ENCODE results near the gene CCNC. TPM values are rescaled to one million over a fixed set of nuclear protein-coding genes. Genes with fewer than 3 reads are reported as not detected.

CCNC gene
- total RNA-seq, 1 experiment from 2014 or later, result 43.4 TPM

DNA sequence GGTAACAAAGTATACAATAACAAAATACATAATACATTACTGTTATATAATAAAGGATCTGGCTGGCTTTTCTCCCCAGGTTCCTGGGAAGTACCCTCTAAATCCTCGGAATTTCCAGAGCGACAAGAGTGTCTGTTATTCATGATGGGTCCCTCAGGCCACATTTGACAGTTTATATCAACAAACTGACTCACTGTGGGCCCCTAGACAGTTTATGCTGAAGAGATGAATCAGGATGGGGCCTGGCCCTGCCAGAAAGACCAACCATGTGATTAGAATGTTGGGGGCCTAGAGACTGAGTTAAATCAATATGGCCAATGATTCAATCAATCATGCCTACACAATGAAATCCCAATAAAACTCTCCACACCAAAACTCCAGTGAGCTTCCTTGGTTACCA, 66.7 kb downstream of the CCNC start:
- ChIA-PET CTCF (no interaction called here), POLR2A (no interaction called here)
- DNase-seq (ENCODE audit: low read depth, low spot score), result no peak
- TF ChIP-seq POLR2AphosphoS5 (IDR thresholded peaks at IDR 0.05; ENCODE audit: low read depth, low read length), result no peak
- TF ChIP-seq, protein P1, sequence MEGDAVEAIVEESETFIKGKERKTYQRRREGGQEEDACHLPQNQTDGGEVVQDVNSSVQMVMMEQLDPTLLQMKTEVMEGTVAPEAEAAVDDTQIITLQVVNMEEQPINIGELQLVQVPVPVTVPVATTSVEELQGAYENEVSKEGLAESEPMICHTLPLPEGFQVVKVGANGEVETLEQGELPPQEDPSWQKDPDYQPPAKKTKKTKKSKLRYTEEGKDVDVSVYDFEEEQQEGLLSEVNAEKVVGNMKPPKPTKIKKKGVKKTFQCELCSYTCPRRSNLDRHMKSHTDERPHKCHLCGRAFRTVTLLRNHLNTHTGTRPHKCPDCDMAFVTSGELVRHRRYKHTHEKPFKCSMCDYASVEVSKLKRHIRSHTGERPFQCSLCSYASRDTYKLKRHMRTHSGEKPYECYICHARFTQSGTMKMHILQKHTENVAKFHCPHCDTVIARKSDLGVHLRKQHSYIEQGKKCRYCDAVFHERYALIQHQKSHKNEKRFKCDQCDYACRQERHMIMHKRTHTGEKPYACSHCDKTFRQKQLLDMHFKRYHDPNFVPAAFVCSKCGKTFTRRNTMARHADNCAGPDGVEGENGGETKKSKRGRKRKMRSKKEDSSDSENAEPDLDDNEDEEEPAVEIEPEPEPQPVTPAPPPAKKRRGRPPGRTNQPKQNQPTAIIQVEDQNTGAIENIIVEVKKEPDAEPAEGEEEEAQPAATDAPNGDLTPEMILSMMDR (IDR thresholded peaks at IDR 0.05), result no peak
- TF ChIP-seq SIN3A (IDR thresholded peaks at IDR 0.05; ENCODE audit: borderline replicate concordance, insufficient read depth, low read depth, low read length), result no peak
- TF ChIP-seq TCF7L2 (IDR thresholded peaks at IDR 0.05; ENCODE audit: low read depth, low read length), result no peak
- Histone ChIP-seq H3K36me3 (ENCODE audit: control insufficient read depth, insufficient read depth, low read length) (peaks cover 4% of the 10 kb centered on the region), H3K27me3 (ENCODE audit: control insufficient read depth, insufficient read depth, low read length) (no peaks in the 10 kb centered on the region), H3K4me1 (ENCODE audit: control insufficient read depth, insufficient read depth, low read length) (no peaks in the 10 kb centered on the region), H3K27ac (ENCODE audit: low read length) (no peak overlapping the region), H3K9me3 (ENCODE audit: control insufficient read depth, insufficient read depth, low read depth, low read length) (no peaks in the 10 kb centered on the region), H3K4me3 (ENCODE audit: low read depth in 2 of 2, low read length in 2 of 2) (no peak overlapping the region)
- in situ Hi-C loops (cut with HindIII; ENCODE audit: low pct_unique_long_range_greater_than_20kb, low sequenced_read_pairs), result no loop called here
- no TSS peak for BruUV-seq (replicated peaks)
- intact Hi-C loops (cut with micrococcal nuclease; ENCODE audit: unreplicated experiment), result no loop called here
- ATAC-seq, result no peak

DNA sequence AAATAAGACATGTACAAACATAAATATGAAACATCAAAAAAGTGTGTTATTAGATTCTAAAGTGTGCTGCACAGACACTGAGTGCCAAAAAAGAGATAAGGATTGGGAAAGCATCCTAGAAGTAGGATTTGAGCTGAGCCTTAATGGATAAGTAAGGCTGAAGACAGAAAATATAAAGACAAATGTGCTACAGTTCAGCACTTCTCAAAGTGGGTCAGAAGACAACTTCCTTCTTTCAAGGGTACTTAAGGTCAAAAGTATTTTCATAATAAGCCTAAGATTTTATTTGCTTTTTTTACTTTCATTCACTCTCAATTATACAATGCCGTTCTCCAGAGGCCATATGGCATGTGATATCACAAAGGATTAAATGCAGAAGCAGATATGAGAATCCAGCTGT, 70.0 kb downstream of the CCNC start:
- no peaks in the 10 kb centered on the region for H3K4me1 ChIP-seq (ENCODE audit: control insufficient read depth, insufficient read depth, low read length)
- ATAC-seq, result no peak
- no TSS peak for BruUV-seq (replicated peaks)
- intact Hi-C loops (cut with micrococcal nuclease; ENCODE audit: unreplicated experiment) (no loop called here), in situ Hi-C loops (cut with HindIII; ENCODE audit: low pct_unique_long_range_greater_than_20kb, low sequenced_read_pairs) (no loop called here)
- no peak for DNase-seq (ENCODE audit: low read depth, low spot score)
- H3K27ac ChIP-seq (ENCODE audit: low read length), result no peak overlapping the region
- no peaks in the 10 kb centered on the region; the same call in none of the 2 replicates for H3K36me3 ChIP-seq (ENCODE audit: control insufficient read depth, insufficient read depth, low read length)
- no peaks in the 10 kb centered on the region for H3K9me3 ChIP-seq (ENCODE audit: control insufficient read depth, insufficient read depth, low read depth, low read length)
- ChIA-PET POLR2A (no interaction called here), CTCF (no interaction called here)
- TF ChIP-seq SIN3A (IDR thresholded peaks at IDR 0.05; ENCODE audit: borderline replicate concordance, insufficient read depth, low read depth, low read length), result no peak
- TF ChIP-seq, protein P2, sequence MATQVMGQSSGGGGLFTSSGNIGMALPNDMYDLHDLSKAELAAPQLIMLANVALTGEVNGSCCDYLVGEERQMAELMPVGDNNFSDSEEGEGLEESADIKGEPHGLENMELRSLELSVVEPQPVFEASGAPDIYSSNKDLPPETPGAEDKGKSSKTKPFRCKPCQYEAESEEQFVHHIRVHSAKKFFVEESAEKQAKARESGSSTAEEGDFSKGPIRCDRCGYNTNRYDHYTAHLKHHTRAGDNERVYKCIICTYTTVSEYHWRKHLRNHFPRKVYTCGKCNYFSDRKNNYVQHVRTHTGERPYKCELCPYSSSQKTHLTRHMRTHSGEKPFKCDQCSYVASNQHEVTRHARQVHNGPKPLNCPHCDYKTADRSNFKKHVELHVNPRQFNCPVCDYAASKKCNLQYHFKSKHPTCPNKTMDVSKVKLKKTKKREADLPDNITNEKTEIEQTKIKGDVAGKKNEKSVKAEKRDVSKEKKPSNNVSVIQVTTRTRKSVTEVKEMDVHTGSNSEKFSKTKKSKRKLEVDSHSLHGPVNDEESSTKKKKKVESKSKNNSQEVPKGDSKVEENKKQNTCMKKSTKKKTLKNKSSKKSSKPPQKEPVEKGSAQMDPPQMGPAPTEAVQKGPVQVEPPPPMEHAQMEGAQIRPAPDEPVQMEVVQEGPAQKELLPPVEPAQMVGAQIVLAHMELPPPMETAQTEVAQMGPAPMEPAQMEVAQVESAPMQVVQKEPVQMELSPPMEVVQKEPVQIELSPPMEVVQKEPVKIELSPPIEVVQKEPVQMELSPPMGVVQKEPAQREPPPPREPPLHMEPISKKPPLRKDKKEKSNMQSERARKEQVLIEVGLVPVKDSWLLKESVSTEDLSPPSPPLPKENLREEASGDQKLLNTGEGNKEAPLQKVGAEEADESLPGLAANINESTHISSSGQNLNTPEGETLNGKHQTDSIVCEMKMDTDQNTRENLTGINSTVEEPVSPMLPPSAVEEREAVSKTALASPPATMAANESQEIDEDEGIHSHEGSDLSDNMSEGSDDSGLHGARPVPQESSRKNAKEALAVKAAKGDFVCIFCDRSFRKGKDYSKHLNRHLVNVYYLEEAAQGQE (IDR thresholded peaks at IDR 0.05; ENCODE audit: insufficient read depth in 1 of 2, low read depth in 2 of 2, low read length in 1 of 2), result no peak
- TF ChIP-seq, protein P1 (IDR thresholded peaks at IDR 0.05), result no peak
- TF ChIP-seq TCF7L2 (IDR thresholded peaks at IDR 0.05; ENCODE audit: low read depth, low read length), result no peak
- no peak for TF ChIP-seq POLR2AphosphoS5 (IDR thresholded peaks at IDR 0.05; ENCODE audit: low read depth, low read length)
- H3K4me3 ChIP-seq (ENCODE audit: low read depth in 2 of 2, low read length in 2 of 2), result no peak overlapping the region
- H3K27me3 ChIP-seq (ENCODE audit: control insufficient read depth, insufficient read depth, low read length), result no peaks in the 10 kb centered on the region

All from Panc1 (cell line).